Gastrocnemius medialis (tissue), 4 donors: ENCODE data around the gene NCF4. TPM values are rescaled to one million over a fixed set of nuclear protein-coding genes. Genes with fewer than 3 reads are reported as not detected.

ENCODE experiments used
- ATAC-seq, 2 donors: fragments of 150-250 bp; one replicate each; pipeline ENCODE4 v1.9.1; 2016
- DNase-seq, 2 donors: peaks; one replicate each; pipeline ENCODE4 v3.0.0-alpha.2; 2019
- H3K27ac ChIP-seq, 4 donors: fragments of 200-600 bp; sonication (generic); 1 replicate in 1 of 4; 2 replicates in 3 of 4; pipeline ENCODE4 v1.5.1; 2016 to 2018; ENCODE audit warnings: mild to moderate bottlenecking in 2 of 4, moderate library complexity in 1 of 4
- H3K27me3 ChIP-seq, 3 donors: fragments of 200-600 bp; sonication (generic) in 2 of 3; 1 replicate in 1 of 3; 2 replicates in 2 of 3; pipeline versions ENCODE4 v1.5.1 to v1.6.0; 2016 to 2019; ENCODE audit warnings: mild to moderate bottlenecking in 1 of 3, moderate library complexity in 1 of 3
- H3K36me3 ChIP-seq, 2 donors: fragments of 200-600 bp; sonication (generic) in 1 of 2; one replicate each; pipeline ENCODE4 v1.5.1; 2017 to 2018
- H3K4me1 ChIP-seq, 2 donors: fragments of 200-600 bp; sonication (generic) in 1 of 2; one replicate each; pipeline ENCODE4 v1.5.1; 2016 to 2017; ENCODE audit warnings: mild to moderate bottlenecking in 2 of 2
- H3K4me3 ChIP-seq, 4 donors: fragments of 200-600 bp; sonication (generic) in 3 of 4; 1 replicate in 1 of 4; 2 replicates in 3 of 4; pipeline ENCODE4 v1.5.1; 2016 to 2019; ENCODE audit warnings: mild to moderate bottlenecking in 2 of 4
- H3K9me3 ChIP-seq, 3 donors: fragments of 200-600 bp; sonication (generic) in 2 of 3; 1 replicate in 1 of 3; 2 replicates in 2 of 3; pipeline ENCODE4 v1.5.1; 2016 to 2019
- POLR2A ChIP-seq, 2 donors: fragments of 450-650 bp; IDR thresholded peaks; one replicate each; pipeline ENCODE4 v1.6.1; 2017; ENCODE audit warnings: antibody characterized with exemption in 2 of 2, mild to moderate bottlenecking in 2 of 2, moderate library complexity in 2 of 2
- in situ Hi-C, 4 donors: fragments of 200-750 bp; cut with MboI; loops; one replicate each; pipeline versions ENCODE4 v1.15.0 to v1.8.0; 2017; ENCODE audit warnings: low sequenced_read_pairs in 4 of 4
- intact Hi-C: fragments of 100-400 bp; cut with DNase I; formaldehyde crosslinking; loops from one replicate; pipeline ENCODE4 v1.15.1; 2023; ENCODE audit warnings: low total_unique reads
- total RNA-seq, 4 donors: library from RNA; depleted of rRNA; stranded (reverse); fragments of >200 nt; gene quantifications; one replicate each; pipeline versions ENCODE4 v1.1.0 to v1.2.3, GENCODE V29; 2016
- TF ChIP-seq, protein P1 (sequence below), 5 experiments: fragments of 450-650 bp in 3 of 5; fragments of 200-600 bp in 2 of 5; sonication (generic) in 2 of 5; IDR thresholded peaks in 4 of 5; conservative IDR thresholded peaks in 1 of 5; 1 replicate in 4 of 5; 2 replicates in 1 of 5; pipeline ENCODE4 v1.5.1; 2016 to 2019; ENCODE audit warnings: antibody characterized with exemption in 5 of 5, mild to moderate bottlenecking in 3 of 5, moderate library complexity in 3 of 5

The NCF4 gene
- total RNA-seq, 4 donors from 2014 or later, result 1.8 to 5.5 (median 2.9) TPM

DNA sequence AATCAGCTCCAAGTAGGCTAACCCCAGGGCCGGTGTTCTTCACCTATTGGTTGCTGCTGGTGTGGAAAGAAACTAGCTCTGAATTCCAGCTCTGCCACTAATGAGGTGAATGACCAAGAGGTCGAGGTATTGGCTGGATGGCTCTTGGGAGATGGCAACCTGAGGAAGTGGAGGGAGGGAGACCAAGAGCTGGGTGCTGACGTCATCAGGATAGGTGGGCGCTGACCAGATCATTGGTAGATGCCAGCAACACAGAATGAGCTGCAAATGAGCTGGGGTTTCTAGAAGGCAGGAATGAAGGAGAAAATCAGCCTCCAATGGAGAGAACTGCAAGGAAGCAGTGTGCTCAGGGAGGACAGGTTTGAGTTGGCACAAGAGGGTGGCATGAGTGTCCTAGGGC lies 37.9 kb downstream of the NCF4 start:
- H3K27ac ChIP-seq, result no peak overlapping the region
- in situ Hi-C loops, result no loop called here
- ATAC-seq, result no peak
- H3K4me1 ChIP-seq, result no peaks in the 10 kb centered on the region
- intact Hi-C loops, result no loop called here
- no peak overlapping the region for H3K4me3 ChIP-seq
- no peak for DNase-seq
- TF ChIP-seq, protein P1, sequence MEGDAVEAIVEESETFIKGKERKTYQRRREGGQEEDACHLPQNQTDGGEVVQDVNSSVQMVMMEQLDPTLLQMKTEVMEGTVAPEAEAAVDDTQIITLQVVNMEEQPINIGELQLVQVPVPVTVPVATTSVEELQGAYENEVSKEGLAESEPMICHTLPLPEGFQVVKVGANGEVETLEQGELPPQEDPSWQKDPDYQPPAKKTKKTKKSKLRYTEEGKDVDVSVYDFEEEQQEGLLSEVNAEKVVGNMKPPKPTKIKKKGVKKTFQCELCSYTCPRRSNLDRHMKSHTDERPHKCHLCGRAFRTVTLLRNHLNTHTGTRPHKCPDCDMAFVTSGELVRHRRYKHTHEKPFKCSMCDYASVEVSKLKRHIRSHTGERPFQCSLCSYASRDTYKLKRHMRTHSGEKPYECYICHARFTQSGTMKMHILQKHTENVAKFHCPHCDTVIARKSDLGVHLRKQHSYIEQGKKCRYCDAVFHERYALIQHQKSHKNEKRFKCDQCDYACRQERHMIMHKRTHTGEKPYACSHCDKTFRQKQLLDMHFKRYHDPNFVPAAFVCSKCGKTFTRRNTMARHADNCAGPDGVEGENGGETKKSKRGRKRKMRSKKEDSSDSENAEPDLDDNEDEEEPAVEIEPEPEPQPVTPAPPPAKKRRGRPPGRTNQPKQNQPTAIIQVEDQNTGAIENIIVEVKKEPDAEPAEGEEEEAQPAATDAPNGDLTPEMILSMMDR (IDR thresholded peaks at IDR 0.05 in 4 of 5, conservative IDR thresholded peaks at IDR 0.05 in 1 of 5), result no peak
- TF ChIP-seq POLR2A (IDR thresholded peaks at IDR 0.05), result no peak
- no peaks in the 10 kb centered on the region for H3K9me3 ChIP-seq
- H3K27me3 ChIP-seq, result peaks cover 0 to 9% (median 8%) of the 10 kb centered on the region in 3 donors
- no peaks in the 10 kb centered on the region for H3K36me3 ChIP-seq

DNA sequence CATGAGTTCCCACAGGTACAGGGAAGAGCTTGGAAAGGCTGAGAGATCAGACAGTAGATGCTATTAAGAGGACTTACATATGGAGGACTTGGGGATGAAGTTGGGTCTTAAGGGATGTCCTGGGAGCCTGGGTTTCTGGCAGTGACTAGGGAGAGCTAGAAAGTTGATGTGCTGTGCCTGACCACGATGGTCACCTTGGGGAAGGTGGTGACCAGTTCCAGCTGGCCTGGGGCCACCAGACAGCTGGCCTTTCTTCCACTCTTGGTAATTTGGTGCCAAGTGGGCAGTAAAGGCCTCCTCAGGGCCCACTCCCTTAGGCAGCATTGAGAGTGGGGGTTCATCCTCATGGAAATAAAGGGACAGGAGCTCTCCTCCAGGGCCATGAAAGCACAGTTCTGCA lies 38.7 kb downstream of the NCF4 start:
- Histone ChIP-seq H3K36me3 (no peaks in the 10 kb centered on the region), H3K4me3 (no peak overlapping the region), H3K4me1 (no peaks in the 10 kb centered on the region), H3K27me3 (peaks cover 0 to 13% (median 8%) of the 10 kb centered on the region in 3 donors), H3K27ac (no peak overlapping the region), H3K9me3 (no peaks in the 10 kb centered on the region)
- DNase-seq, result no peak
- ATAC-seq, result no peak
- intact Hi-C loops (no loop called here), in situ Hi-C loops (no loop called here)
- TF ChIP-seq, protein P1 (IDR thresholded peaks at IDR 0.05 in 4 of 5, conservative IDR thresholded peaks at IDR 0.05 in 1 of 5), result no peak
- TF ChIP-seq POLR2A (IDR thresholded peaks at IDR 0.05), result no peak

DNA sequence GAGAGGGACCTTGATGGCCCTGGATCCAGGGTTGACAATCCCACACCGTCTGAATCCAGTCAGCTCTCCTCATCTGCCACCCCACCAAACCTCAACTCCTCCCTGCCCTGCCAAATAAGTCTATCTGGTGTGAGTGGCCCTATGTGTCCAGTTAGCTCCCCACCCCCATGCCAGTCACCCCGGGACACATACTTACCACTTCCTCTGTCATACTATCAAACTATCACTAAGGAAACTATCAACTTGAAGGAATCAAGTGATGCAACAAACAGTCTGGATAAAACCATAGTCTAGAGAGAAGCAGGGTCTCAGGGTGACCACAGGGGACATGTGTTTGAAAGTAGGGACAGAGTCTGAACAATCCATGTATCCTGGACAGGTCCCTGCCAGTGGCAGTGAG lies 39.4 kb downstream of the NCF4 start:
- H3K36me3 ChIP-seq, result no peaks in the 10 kb centered on the region
- TF ChIP-seq POLR2A (IDR thresholded peaks at IDR 0.05), result no peak
- TF ChIP-seq, protein P1 (IDR thresholded peaks at IDR 0.05 in 4 of 5, conservative IDR thresholded peaks at IDR 0.05 in 1 of 5), result no peak
- ATAC-seq (no peak), DNase-seq (no peak)
- no peaks in the 10 kb centered on the region for H3K9me3 ChIP-seq
- in situ Hi-C loops (no loop called here), intact Hi-C loops (no loop called here)
- H3K27me3 ChIP-seq, result peaks cover 0 to 15% (median 14%) of the 10 kb centered on the region in 3 donors
- no peaks in the 10 kb centered on the region for H3K4me1 ChIP-seq
- no peak overlapping the region for H3K27ac ChIP-seq
- H3K4me3 ChIP-seq, result no peak overlapping the region

DNA sequence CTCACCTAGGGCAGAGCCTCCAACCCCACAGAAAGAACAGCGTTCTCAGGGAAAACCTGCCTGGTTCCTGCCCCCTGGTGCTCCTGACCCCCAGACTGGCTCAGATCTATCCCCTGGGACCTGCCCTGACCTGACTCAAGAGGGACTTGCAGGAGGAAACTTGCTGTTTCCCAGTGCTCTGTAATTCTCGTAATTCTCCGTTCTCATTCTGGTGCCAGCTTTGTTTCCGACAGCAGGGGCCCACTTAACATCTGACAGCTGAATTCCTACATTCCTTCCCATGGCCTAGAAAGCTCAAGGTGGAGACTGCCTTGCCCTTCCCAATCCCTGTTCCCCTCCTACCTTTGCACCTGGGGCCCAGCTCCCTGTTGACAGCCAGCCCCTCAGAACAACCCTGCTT lies 40.1 kb downstream of the NCF4 start:
- H3K9me3 ChIP-seq, result no peaks in the 10 kb centered on the region
- no peaks in the 10 kb centered on the region for H3K4me1 ChIP-seq
- ATAC-seq (no peak), DNase-seq (no peak)
- intact Hi-C loops, result no loop called here
- H3K4me3 ChIP-seq, result no peak overlapping the region
- peaks cover 0 to 15% (median 15%) of the 10 kb centered on the region in 3 donors for H3K27me3 ChIP-seq
- in situ Hi-C loops, result no loop called here
- H3K27ac ChIP-seq, result no peak overlapping the region
- no peak for TF ChIP-seq POLR2A (IDR thresholded peaks at IDR 0.05)
- TF ChIP-seq, protein P1 (IDR thresholded peaks at IDR 0.05 in 4 of 5, conservative IDR thresholded peaks at IDR 0.05 in 1 of 5), result no peak
- H3K36me3 ChIP-seq, result no peaks in the 10 kb centered on the region
